ENCODE data around the gene TLCD4. TPM values are rescaled to one million over a fixed set of nuclear protein-coding genes. Genes with fewer than 3 reads are reported as not detected.

The TLCD4 gene
- total RNA-seq, 1 donor from 2014 or later = 9.0 TPM

DNA sequence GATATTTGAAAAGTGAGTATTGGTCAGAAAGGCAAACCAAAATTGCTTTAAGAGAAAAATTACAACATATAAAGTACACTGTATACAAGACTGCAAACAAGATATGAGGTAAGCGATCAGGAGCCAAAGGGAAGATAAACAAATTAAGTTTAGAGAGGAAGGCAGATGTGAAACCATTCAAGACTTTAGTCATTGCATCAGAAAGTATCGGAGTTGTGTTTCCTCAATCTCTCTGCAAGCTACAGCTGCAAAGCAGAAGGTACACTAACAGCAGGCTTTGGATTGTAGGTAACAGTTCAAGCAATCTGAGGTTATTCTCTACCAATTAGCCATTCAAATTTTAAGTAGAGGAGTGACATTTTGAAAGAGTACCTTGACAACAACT, 21.3 kb upstream of the TLCD4 start:
- no peak for DNase-seq

DNA sequence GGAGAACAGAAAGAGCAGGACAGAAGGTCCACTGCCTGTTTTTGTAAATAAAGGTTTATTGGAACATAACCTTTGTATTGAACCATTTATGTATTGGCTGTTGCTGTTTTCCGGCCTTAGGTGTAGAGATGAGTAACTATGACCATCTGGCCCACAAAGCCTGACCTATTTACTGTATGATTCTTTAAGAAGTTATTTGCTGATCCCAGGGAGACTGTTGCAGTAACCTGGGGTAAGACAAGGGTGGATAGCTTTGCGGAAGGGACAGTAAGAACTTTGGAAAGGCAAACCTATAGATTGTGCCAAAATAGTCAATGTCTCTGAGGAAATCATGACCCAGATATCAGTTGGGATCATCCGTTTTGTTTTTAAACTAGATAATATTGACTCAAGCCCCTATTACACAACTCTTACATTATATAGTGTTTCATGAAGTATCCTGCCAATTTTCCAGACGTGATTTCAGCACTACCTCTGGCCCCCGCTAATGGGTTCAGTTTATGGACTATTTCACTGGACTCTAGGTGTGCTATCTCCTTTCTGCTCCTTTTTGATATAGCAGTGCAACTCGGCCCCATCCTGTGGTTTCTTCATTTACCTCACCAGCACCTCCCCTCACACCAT, 20.8 kb upstream of the TLCD4 start:
- no peak for DNase-seq

DNA sequence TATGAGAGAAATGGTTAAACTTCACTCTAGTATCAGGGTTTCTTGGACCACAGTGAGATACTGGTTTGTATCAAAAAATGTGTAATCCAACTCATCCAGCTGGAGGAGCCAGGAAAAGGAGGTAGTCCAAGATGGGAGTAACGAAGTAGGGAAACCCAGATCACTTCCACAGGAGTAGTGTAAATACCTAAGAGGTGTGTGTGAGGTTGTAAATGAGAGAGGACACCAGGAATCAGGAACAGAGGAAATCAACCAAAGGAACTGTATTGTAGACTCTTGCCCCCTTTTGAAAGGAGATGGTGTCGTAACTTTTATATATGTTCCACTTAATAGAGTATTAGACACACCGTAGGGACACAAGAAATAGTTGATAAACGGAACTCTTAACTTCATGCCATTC, 19.7 kb upstream of the TLCD4 start:
- no peak for DNase-seq

DNA sequence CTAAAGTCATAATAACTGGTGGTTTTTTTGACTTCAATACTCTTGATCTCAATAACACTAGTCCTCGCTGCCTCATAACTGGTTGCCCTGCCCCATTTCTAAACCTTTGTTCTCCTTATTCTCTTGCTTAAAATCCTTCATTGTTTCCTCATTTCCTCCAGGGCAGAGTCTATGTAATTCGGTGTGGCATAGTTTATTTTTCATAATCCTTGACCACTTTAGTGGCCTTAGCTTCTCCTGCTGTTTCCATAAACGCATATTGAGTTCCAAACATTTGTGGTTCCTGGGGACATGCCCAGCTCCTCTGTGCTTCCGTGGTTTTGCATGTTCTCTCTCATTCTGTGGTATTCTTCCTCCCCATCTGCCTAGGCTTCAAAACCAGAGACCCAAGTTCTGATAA, 19.0 kb upstream of the TLCD4 start:
- no peak for DNase-seq

DNA sequence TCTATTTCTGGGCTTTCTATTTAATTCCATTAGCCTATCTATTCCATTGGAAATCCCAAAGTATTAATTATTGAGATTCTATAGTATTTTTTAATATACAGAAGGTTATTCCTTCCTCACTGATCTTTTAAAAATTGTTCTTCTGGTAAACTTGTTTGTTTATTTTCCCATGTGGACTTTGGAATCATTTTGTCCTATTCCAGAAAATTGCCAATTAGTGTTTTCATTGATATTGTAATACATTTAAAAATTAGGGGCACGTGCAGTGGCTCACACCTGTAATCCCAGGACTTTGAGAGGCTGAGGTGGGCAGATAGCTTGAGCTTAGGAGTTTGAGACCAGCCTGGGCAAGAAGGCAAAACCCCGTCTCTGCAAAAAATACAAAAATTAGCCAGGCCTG, 8.4 kb upstream of the TLCD4 start:
- DNase-seq = no peak

DNA sequence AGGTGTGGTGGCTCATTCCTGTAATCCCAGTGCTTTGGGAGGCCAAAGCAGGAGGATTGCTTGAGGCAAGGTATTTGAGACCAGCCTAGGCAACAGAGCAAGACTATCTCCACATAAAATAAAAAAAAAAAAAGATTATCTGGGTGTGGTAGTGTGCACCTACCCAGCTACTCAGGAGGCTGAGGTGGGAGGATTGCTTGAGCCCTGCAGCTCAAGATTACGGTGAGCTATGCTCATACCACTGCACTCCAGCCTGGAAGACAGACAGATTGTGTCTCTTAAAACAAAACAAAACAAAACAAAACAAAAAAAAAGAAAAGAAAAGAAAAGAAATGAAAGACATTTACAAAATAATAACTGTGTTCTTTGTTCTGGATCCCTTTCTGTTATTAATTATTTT, 6.1 kb upstream of the TLCD4 start:
- no peak for DNase-seq

DNA sequence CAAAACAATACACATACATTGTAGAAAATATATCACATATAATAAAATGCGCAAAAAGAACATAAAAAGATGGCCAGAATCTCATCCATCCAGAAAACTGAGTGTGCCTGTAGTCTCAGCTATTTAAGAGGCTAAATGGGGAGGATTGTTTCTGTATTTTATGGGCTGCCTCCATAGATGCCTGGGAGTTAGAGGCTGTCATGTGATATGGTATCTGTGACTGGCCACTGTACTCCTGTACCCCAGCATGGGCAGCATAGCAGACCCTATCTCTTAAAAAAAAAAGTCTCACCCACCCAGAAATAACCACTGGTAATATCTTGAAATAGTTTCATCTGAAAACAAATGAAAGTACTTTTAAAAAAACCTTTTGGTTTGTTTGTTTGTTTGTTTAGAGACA, 3.5 kb upstream of the TLCD4 start:
- no peak for DNase-seq

DNA sequence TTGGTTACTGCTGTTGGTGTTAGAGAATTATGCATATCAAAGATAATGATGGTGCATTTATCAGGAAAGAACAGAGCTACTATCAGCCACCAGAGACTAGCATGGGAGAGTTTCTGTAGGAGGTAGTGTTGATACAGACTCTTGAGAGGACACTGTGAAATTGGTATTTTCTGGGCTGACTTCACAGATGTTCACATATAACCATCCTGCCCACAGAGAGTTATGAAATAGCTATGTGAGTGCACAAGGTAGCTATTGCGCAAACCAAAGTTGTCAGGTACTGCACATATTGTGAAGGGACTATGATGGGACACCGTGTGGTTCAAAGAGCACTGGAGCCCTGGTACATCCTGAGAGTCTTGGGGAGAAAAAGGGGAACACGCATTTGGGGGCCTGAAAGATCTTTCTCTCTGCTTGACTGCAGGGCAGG, 1.4 kb upstream of the TLCD4 start:
- DNase-seq = no peak

DNA sequence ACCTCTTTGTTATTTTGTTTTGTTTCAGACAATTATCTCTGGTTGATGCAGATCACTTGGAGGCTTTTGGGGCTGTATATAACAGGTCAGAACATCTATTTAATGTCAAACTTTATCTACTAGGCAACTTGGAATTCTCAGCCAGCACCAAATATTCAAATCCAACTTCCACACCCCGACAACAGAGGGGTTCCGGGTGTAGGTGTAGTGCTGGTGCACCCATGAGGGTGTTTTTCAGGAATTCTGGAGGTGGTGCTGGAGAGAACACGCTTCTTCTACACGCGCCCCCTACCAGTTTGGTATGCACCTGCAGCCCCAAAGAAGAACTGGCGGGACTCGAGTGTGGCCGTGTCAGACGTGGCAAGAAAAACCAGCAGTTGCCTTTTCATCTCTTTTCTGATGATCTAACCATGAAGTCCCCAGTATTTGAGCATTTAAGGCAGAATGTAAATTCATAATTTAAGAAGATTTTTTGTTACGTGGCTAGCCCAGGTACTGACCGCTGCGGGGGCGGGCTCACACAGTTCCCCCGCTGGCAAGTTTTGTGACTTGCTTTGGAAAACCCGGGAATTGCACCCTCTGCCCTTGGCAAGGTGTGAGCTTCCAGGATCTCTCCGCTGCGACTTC, 462 bp upstream of the TLCD4 start:
- DNase-seq = no peak

DNA sequence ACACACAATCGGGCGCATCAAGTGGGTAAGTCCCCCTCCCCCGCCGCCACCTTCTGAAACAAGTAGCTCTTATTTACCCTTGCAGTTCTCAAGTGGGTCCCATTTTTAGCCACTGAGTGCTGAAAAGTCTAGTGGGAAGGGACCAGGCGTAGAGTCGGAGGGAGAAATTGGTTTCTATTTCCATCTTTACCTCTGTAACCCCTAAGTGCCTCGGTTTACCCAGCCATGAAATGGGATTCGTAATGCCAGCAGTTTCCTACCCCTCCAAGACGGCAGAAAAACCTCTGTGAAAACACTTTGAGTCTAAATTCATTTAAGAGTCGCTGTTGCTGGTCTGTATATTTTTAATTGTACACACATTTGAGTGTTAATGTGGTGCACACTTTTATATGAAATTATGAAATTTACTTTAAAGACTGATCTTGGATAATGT, 928 bp downstream of the TLCD4 start:
- DNase-seq = no peak

DNA sequence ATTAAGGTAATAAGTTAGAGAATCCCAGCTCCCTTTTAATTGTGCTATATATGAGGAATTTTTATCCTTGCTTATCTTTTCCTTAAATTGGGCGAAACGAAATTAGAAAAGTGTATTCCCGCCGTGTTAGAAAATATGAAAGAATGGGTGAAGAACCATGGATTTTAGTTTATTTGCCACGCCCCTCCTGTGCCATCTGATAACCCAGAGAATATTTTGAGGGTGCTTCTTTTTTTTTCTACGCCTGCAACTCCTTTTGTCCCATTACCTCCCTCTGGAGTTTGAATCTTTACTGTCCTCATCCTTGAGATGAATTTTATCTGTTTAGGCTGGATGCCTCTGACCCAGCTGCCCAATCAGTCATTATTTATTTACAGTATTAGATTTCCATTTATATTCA, 1.6 kb downstream of the TLCD4 start:
- no peak for DNase-seq

DNA sequence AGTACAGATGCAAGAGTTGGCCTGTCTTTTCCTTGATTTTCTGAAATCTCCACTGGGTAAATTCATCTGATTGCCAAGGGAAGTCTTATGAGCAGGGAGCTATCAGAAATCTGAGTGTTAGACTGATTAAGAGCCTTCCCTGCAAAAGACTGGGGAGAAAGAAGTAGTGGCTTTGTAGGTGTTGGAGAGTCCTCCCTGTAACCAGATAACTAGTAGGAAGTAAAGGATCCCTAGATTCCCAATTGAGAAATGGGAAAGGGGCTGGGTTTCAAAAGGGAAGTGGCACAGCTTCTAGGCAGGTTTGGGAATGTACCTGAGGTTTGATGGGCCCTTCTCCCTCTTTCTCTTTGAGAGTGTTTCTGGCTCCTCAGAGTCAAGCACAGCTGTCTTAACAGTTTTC, 2.1 kb downstream of the TLCD4 start:
- DNase-seq = no peak

DNA sequence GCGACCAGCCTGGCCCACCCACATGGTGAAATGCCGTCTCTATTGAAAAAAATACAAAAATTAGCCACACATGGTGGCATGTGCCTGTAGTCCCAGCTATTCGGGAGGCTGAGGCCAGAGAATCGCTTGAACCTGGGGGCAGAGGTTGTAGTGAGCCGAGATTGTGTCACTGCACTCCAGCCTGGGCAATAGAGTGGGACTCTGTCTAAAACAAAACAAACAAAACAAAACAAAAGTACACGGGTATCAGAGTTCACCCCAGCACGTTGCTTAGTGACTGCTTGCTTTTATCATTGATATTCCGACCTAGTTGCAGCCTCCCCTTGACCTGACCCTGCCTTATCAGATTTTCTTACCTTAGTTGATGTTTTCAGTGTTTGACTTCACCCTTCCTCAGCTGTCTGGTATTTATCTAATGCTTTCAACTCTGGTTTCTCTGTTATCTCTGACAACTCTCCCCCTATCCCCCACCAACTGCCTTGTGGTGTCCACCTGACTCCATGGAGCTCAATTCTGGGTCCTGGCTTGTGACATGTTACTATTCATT, 5.1 kb downstream of the TLCD4 start:
- DNase-seq = no peak

DNA sequence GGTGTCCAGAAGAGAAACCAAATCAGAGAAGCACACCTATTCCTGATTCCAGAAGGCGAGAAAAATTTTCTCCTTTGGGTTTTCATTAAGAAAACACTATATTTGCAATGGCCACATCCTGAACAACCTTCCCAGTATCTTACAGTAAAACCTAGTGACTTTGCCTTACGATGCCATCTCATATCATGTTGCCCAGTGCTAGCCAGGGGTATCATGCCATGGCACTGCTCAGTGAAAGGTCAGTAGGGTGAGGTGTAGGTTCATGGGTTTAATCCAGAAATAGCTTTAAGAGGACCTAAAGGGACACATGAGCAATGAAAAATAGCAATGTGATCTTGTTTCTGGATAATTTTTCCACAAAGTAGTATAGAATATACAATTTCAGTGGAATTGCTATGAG, 7.2 kb downstream of the TLCD4 start:
- DNase-seq = no peak

DNA sequence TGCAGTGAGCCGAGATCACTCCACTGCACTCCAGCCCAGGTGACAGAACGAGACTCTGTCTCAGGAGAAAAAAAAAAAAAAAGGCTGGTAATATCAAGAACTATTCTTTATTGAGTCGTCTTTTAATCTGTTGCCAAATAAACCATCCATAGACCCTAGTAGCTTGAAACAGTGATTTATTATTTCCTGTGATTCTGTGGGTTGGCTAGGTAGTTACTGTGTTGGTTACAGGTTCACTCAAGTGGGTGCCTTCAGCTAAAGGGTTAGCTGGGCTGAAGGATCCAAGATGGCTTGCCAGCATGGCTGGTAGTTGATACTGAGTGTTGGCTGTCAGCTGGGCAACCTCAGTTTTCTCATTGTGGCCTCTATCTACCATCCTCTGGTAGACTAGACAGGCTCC, 9.2 kb downstream of the TLCD4 start:
- DNase-seq = no peak

DNA sequence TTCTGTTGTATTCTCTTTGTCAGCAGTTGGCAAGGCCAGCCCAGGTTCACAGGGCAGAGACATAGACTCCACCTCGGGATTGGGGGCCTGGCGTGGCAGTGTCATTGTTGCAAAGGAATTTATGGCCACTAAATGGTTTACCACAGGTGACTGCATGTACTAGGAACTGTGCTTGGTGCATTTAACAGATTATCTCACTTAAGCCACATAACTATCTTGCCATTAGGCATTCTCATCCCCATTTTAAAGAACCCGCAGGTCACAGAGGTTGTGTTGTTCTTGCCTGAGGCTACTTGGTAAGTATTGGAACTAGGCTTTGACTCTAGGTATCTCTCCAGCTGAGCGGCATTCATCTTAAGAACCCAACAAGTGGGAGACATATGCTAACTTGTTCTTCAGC, 9.7 kb downstream of the TLCD4 start:
- DNase-seq = no peak

DNA sequence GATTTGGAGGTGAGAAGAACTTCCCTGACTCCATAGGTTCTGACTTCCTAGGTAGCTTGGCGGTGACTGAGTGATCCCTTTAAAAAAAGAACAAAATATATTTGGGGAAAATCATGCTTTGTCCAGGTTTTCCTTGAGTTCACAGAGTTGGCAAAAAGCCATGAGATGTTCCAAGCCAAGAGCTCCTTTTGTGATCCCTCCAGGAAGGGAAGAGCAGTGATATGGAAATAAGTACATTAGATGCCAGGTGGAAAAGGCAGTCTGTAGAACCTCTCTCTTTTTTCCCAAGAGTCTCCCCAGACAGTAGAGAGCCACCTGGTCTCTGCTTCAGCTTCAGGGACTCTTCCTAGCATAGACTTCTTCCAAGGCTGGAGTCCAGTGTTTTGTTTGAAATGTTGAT, 10.2 kb downstream of the TLCD4 start:
- no peak for DNase-seq

DNA sequence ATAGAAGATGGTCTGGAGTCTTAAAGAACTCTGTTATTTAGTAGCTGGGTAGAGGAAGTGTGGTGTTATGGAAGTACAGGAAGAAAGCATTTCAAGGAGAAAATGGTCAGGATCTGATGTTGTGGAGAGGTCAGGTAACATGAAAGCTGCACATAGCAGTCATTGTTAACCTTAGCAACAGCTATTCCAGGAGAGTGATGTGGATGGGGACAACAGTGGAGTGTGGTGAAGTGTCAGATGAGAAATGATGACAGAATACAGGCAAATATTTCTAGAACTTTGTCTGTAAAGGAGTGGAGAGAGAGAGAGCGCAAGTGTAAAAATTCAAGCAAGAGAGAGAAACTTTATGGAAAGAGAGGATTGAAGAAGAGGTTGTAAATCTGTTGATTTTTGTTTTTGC, 15.6 kb downstream of the TLCD4 start:
- DNase-seq = no peak

DNA sequence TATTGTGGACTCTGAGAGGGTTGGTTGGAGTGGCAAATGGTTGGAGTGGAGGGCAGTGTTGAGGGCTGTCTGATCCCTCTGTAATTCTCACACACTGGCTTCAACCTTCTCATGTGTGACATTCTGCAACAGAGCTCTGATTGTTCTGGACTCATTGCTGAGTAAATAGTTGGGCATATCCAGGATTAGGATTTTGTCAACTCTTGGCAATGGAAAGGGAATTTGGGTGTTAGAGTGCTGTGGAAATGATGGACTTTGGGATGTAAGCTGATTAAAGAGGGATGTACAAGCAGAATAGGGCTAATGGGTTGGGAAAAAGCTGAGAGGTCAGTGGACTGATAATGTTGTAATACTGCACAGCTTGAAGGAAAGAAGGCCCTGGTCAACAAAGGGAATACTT, 16.5 kb downstream of the TLCD4 start:
- no peak for DNase-seq

DNA sequence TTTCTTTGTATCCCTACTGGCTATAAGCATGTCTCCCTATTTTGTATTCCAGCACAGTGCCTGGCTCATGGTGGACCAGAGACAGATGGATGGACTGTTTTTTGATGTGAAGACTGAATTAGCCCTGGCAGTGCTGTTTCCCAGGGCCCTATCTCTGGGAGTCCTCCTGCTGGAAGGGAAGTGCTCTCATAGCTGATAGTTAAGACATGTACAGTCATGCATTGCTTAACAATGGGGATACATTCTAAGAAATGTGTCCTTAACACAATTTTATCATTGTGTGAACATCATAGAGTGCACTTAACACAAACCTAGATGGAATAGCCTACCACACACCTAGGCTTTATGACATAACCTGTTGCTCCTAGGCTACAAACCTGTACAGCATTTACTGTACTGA, 21.1 kb downstream of the TLCD4 start:
- DNase-seq = no peak

DNA sequence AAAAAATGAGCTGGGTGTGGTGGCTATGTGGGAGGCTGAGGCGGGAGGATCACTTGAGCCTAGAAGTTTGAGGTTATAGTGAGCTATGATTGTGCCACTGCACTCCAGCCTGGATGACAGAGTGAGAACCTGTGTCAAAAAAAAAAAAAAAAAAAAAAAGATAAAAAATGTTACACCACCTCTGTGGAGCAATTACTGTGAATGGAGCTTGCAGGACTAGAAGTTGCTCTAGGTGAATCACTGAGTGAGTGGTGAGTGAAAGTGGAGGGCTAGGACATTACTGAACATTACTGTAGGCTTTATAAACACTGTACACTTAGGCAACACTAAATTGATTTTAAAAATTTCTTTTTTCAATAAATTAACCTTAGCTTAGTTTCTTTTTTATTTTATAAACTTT, 21.9 kb downstream of the TLCD4 start:
- no peak for DNase-seq

DNA sequence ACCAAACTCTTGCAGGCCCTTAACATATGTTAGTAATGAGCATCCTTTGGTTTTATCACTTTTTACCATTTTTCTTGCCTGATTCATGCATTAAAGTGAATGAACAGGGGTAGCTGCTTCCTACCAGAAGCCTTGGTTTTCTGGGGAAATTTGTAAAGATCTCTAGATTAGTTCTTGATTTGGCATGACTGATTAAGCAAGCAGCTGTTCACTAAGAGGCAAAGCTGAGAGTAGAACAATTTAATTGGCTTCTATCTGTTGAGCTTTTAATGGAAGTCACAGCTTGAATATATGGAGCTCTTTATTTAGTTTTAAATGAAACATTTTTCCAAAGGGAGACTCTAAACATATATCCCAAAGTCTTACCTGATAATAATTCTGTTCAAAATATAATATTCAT, 23.6 kb downstream of the TLCD4 start:
- no peak for DNase-seq

DNA sequence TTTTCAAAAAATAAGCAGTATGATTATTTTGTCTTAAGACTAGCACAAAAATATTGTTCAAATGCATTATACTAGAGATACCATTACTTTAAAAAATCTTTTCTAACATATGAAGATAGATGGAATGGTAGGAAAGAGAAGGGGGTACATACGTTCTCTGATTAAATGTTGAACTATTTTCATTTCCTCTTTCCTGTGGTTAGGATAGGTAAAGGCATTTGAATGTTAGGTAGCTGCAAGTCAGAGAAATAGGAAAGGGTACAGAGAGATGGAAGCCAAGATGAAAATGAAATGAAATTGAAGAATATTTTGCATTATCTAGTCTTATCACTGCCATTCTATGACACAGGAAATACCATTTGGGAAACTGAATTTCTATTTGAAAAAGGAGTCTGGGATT, 28.3 kb downstream of the TLCD4 start:
- no peak for DNase-seq

DNA sequence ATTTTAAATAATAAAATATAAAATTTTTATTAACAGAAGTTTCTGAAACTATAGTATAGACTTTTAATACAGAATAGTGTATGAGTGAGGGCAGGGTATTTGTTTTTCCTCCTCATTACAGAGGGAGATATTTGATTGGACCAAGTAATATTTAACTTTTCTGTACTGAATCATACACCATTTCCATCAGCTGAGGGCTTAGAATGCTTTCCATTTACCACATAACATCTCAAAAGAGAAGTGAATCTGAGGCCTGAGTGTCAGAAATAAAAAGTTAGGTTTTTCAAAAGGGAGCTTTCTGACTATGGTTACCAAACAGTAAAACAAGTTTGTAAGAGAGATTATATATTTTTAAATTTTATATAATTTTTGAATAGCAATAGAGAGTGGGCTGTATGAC, 29.5 kb downstream of the TLCD4 start:
- no peak for DNase-seq

DNA sequence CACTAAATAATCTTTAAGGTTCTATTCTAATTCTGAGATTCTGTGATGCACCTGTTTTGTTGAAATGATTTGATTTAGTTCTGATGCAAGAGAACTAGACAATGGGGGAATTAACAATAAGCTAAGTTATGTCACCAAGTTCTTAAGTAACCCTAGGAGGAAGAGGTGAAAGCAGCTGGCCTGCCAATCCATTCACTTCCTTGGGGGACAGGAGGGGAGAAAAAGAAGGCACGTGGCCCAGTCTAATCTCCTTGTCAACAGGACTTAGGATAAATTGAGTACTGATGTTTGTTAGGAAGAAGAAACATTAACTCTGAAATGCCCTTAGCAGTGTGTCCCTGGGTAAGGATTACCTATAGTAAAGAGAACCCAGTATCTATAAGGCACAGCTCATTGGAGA, 36.9 kb downstream of the TLCD4 start:
- DNase-seq = no peak
